ENCODE data around the gene FTMT. TPM values are rescaled to one million over a fixed set of nuclear protein-coding genes. Genes with fewer than 3 reads are reported as not detected.

Gene FTMT
- total and polyA plus RNA-seq, 2 donors (not counting 3 experiments of a cell fraction or from before 2014, with no cell fraction given), result not detected

- no peak for FAIRE-seq
- no peaks in the 10 kb centered on the region for H3K4me1 ChIP-seq (ENCODE audit: control insufficient read depth, extremely low read depth, insufficient read depth, low read length)
- no peaks in the 10 kb centered on the region for H3K79me2 ChIP-seq (ENCODE audit: control insufficient read depth, insufficient read depth, low read length)
- BruUV-seq (replicated peaks), result no TSS peak
- intact Hi-C loops (cut with micrococcal nuclease), result no loop called here
- no peaks in the 10 kb centered on the region for H3K36me3 ChIP-seq (ENCODE audit: control insufficient read depth in 2 of 2, extremely low read depth in 1 of 2, insufficient read depth in 2 of 2, low read length in 2 of 2)
- H3K27ac ChIP-seq (ENCODE audit: insufficient read depth, low read depth, low read length), result no peak overlapping the region
- H3K9me1 ChIP-seq (replicated peaks; ENCODE audit: control insufficient read depth, extremely low read depth, insufficient read depth, low read length), result no peaks in the 10 kb centered on the region
- POLR2A ChIA-PET, result no interaction called here
- no peak overlapping the region for H2AFZ ChIP-seq (ENCODE audit: low read depth, low read length)
- dilution Hi-C loops (cut with MboI; ENCODE audit: extremely low pct_ligation_motif_present, low sequenced_read_pairs), result no loop called here
- no peak for TF ChIP-seq MAX (IDR thresholded peaks at IDR 0.05; ENCODE audit: insufficient read depth, insufficient read length)
- no peak for TF ChIP-seq JUN (IDR thresholded peaks at IDR 0.05; ENCODE audit: borderline replicate concordance, insufficient read depth, insufficient read length, low read depth)
- no peak for TF ChIP-seq POLR2AphosphoS5 (IDR thresholded peaks at IDR 0.05; ENCODE audit: insufficient read depth, low read depth, low read length)
- no peak for TF ChIP-seq FOS (IDR thresholded peaks at IDR 0.05; ENCODE audit: borderline replicate concordance, insufficient read depth, low read length)
- no peak for TF ChIP-seq GATA2 (IDR thresholded peaks at IDR 0.05; ENCODE audit: insufficient read depth, insufficient read length, low read depth, low read length)
- TF ChIP-seq EZH2 (IDR thresholded peaks at IDR 0.05; ENCODE audit: borderline replicate concordance, low read depth, low read length, severe bottlenecking), result no peak
- TF ChIP-seq POLR2A (IDR thresholded peaks at IDR 0.05; ENCODE audit: low read depth, low read length), result no peak
- TF ChIP-seq CTCF (IDR thresholded peaks at IDR 0.05; ENCODE audit: extremely low read depth in 1 of 2, insufficient read depth in 1 of 2, low read depth in 1 of 2, low read length in 2 of 2), result no peak
- TF ChIP-seq MYC (IDR thresholded peaks at IDR 0.05; ENCODE audit: low read depth, low read length), result no peak
- DNase-seq (ENCODE audit: low read depth, low spot score), result no peak
- no peak overlapping the region for H3K4me3 ChIP-seq (replicated peaks in 1 of 3; ENCODE audit: insufficient read depth in 1 of 3, low read depth in 1 of 3, low read length in 3 of 3)
- CTCF ChIA-PET, result interaction anchor here (1.0 kb wide), 1 partner anchor 15 kb away, joined by 4 read pairs; no protein-coding TSS in a partner anchor
- no peak overlapping the region for H3K4me2 ChIP-seq (ENCODE audit: insufficient read depth, low read length)
- no peaks in the 10 kb centered on the region for H4K20me1 ChIP-seq (replicated peaks; ENCODE audit: control insufficient read depth, extremely low read depth, insufficient read depth, low read length)
- no peaks in the 10 kb centered on the region for H3K9me3 ChIP-seq (replicated peaks; ENCODE audit: control insufficient read depth, insufficient read depth, low read length)
- H3K27me3 ChIP-seq (ENCODE audit: control insufficient read depth in 2 of 2, insufficient read depth in 2 of 2, low read length in 2 of 2), result peaks cover 0 to 2% of the 10 kb centered on the region in 2 experiments
- no peak overlapping the region for H3K9ac ChIP-seq (replicated peaks; ENCODE audit: extremely low read depth, insufficient read depth, low read length)
These were observed 18.1 kb upstream of the FTMT start for GRCh38 chr5:121833617-121834016.

Measured in endothelial cell of umbilical vein (primary cell).